K562 (cell line): ENCODE data around the gene KCTD15. TPM values are rescaled to one million over a fixed set of nuclear protein-coding genes. Genes with fewer than 3 reads are reported as not detected.

Experiments
- AFF4 ChIP-seq: sonication (generic); formaldehyde crosslinking; IDR thresholded peaks from 2 replicates; pipeline ENCODE4 v1.8.0; 2023; ENCODE audit warnings: mild to moderate bottlenecking, missing genetic modification reagents
- CHD4 ChIP-seq: fragments of 200-600 bp; sonication (generic); IDR thresholded peaks from 3 replicates; pipeline ENCODE4 v1.6.1; 2012; ENCODE audit warnings: low read depth, mild to moderate bottlenecking, mixed read lengths, low read length, inconsistent platforms; ENCODE audit not compliant: insufficient read depth, insufficient replicate concordance, poor library complexity, severe bottlenecking
- FIP1L1 ChIP-seq: fragments of 200-400 bp; formaldehyde crosslinking; IDR thresholded peaks from 2 replicates; pipeline ENCODE4 v1.6.1; 2018; ENCODE audit warnings: mild to moderate bottlenecking, low read depth, low read length; ENCODE audit not compliant: poor library complexity, severe bottlenecking
- FOXA1 ChIP-seq: fragments of 450-650 bp; IDR thresholded peaks from 2 replicates; pipeline ENCODE4 v1.6.1; 2016; ENCODE audit warnings: mild to moderate bottlenecking, borderline replicate concordance
- JUND ChIP-seq, 2 experiments: IDR thresholded peaks; 2 replicates in 1 of 2; 3 replicates in 1 of 2; pipeline ENCODE4 v1.6.1; 2011; ENCODE audit warnings: borderline replicate concordance in 2 of 2, low read depth in 2 of 2, low read length in 2 of 2, improper control_type of control experiment in 1 of 2, missing biosample characterization in 1 of 2, missing genetic modification characterization in 1 of 2, missing genetic modification reagents in 1 of 2
- KAT2B ChIP-seq: IDR thresholded peaks from one replicate; pipeline ENCODE4 v1.6.1; 2012; ENCODE audit warnings: low read depth, mild to moderate bottlenecking, control low read depth, inconsistent platforms, low read length, moderate library complexity
- KHSRP ChIP-seq: fragments of 450-650 bp; IDR thresholded peaks from 2 replicates; pipeline ENCODE4 v1.6.1; 2017
- MAFK ChIP-seq: IDR thresholded peaks from 2 replicates; pipeline ENCODE4 v1.6.1; 2011; ENCODE audit warnings: low read length, improper control_type of control experiment
- MED1 ChIP-seq: sonication (generic); formaldehyde crosslinking; IDR thresholded peaks from 2 replicates; pipeline ENCODE4 v1.8.1; 2023; ENCODE audit warnings: missing genetic modification reagents, borderline replicate concordance
- PCBP1 ChIP-seq: fragments of 200-400 bp; formaldehyde crosslinking; IDR thresholded peaks from 2 replicates; pipeline ENCODE4 v1.6.1; 2018; ENCODE audit warnings: mild to moderate bottlenecking, low read depth, low read length; ENCODE audit not compliant: poor library complexity, severe bottlenecking
- RUNX1 ChIP-seq: sonication (generic); IDR thresholded peaks from 2 replicates; pipeline ENCODE4 v1.6.1; 2016; ENCODE audit warnings: antibody characterized with exemption, low read depth
- SLC30A9 ChIP-seq: fragments of 250-450 bp; sonication (Bioruptor Pico); IDR thresholded peaks from 2 replicates; pipeline ENCODE4 v1.8.0; 2022; ENCODE audit warnings: mild to moderate bottlenecking, moderate library complexity
- SOX6 ChIP-seq: fragments of 450-650 bp; IDR thresholded peaks from 2 replicates; pipeline ENCODE4 v1.6.1; 2014; ENCODE audit warnings: mild to moderate bottlenecking
- ZKSCAN3 ChIP-seq: fragments of 250-450 bp; sonication (Bioruptor Pico); IDR thresholded peaks from 2 replicates; pipeline ENCODE4 v1.4.0; 2020
- ZNF444 ChIP-seq: fragments of 250-450 bp; sonication (Bioruptor Pico); IDR thresholded peaks from 2 replicates; pipeline ENCODE4 v1.4.0; 2020; ENCODE audit warnings: mild to moderate bottlenecking, moderate library complexity
- ZNF592 ChIP-seq: fragments of 450-650 bp; IDR thresholded peaks from 2 replicates; pipeline ENCODE4 v1.6.1; 2017; ENCODE audit warnings: antibody characterized with exemption, mild to moderate bottlenecking
- polyA plus RNA-seq, 8 experiments: library from polyadenylated mRNA; depleted of rRNA in 4 of 8; stranded (reverse) in 5 of 8; unstranded in 3 of 8; fragments of >200 nt; fragmentation: Nextera tagmentation in 2 of 8; fragmentation: Illumina TruSeq in 1 of 8; extraction: Ambion mirVana in 2 of 8; extraction: Trizol in 1 of 8; gene quantifications; 2 replicates each; pipeline versions ENCODE4 v1.2.1 to v1.2.3, GENCODE V29; 2011 to 2014; ENCODE audit warnings: inconsistent platforms in 1 of 8, missing spikeins in 1 of 8
- total RNA-seq, 7 experiments: library from RNA; depleted of rRNA in 6 of 7; stranded (reverse); fragments of >200 nt in 6 of 7; fragmentation: Illumina TruSeq in 2 of 7; extraction: Trizol in 2 of 7; gene quantifications; 2 replicates each; pipeline versions ENCODE4 v1.2.1 to v1.2.3, GENCODE V29; 2011 to 2021; ENCODE audit warnings: low replicate concordance in 1 of 7
- TF ChIP-seq, protein P1 (sequence below), 2 experiments: fragments of 200-800 bp in 1 of 2; sonication (Bioruptor generic) in 1 of 2; sonication (generic) in 1 of 2; formaldehyde crosslinking in 1 of 2; IDR thresholded peaks in 1 of 2; conservative IDR thresholded peaks in 1 of 2; 2 replicates each; pipeline versions ENCODE4 v1.5.0 to v1.6.1; 2016 to 2020; ENCODE audit warnings: missing compliant biosample characterization in 1 of 2, missing genetic modification characterization in 1 of 2, missing genetic modification reagents in 1 of 2

Gene KCTD15
- total and polyA plus RNA-seq, 9 of the 15 experiments (the other 6 are each of a cell fraction or from before 2014, with no cell fraction given), result 1.7 to 49.0 (median 11.8) TPM

DNA sequence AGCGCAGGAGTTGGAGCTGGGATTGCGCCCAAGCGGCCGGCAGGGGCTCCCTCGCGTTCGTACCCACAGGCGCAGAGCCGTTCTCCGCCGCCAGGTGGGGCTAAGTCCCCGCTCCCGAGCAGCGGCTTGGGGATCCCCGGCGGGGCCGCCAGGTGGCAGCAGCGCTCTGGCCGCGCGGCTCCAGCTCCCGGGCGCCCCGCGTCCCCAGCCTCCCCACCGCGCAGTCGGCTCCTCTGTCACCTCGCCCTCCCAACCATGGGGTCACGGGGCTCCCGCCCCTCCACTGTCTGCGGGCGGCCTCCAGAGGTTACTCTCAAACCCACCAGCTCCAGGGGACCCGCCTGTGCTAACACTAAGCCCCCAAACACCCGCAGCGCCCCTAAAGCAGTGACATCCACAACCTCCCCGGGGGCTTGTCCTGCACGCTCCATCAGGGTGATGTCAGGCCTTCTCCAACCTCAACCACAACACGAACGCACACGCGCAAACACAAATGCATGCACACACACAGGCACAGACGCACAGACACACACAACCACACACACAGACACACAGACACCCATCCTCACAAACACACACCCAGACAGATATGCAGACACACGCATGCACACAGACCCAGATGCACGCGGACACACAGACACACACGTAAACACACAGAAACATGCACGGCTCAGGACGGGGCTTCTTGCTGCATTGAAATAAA is 18.4 kb upstream of the KCTD15 start (continued):
- TF ChIP-seq KAT2B, result no peak
- no peak for TF ChIP-seq MED1 (CRISPR knock-in tag)
- TF ChIP-seq CHD4, result no peak
- 0 out of 2 replicates have a peak, but pooled peaks have one; percentile 43 for TF ChIP-seq AFF4 (CRISPR knock-in tag)
- no peak for TF ChIP-seq ZKSCAN3
- TF ChIP-seq MAFK, result no peak
- TF ChIP-seq SLC30A9 (CRISPR knock-in tag), result no peak
- no peak for TF ChIP-seq KHSRP
- peak; percentile 92 for TF ChIP-seq FIP1L1
- TF ChIP-seq ZNF444 (CRISPR knock-in tag), result no peak
- TF ChIP-seq FOXA1, result no peak
- TF ChIP-seq PCBP1, result no peak
- TF ChIP-seq, protein P1, sequence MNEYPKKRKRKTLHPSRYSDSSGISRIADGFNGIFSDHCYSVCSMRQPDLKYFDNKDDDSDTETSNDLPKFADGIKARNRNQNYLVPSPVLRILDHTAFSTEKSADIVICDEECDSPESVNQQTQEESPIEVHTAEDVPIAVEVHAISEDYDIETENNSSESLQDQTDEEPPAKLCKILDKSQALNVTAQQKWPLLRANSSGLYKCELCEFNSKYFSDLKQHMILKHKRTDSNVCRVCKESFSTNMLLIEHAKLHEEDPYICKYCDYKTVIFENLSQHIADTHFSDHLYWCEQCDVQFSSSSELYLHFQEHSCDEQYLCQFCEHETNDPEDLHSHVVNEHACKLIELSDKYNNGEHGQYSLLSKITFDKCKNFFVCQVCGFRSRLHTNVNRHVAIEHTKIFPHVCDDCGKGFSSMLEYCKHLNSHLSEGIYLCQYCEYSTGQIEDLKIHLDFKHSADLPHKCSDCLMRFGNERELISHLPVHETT (CRISPR knock-in tag; conservative IDR thresholded peaks at IDR 0.05 in 1 of 2, IDR thresholded peaks at IDR 0.05 in 1 of 2), result no peak
- TF ChIP-seq JUND (IDR thresholded peaks at IDR 0.05; ENCODE audit: borderline replicate concordance, low read depth, low read length), result peak; percentile 46
- no peak; the same call in 2 of the 3 replicates for TF ChIP-seq JUND (tag; IDR thresholded peaks at IDR 0.05; ENCODE audit: borderline replicate concordance, low read depth, low read length)
- TF ChIP-seq RUNX1, result peak; percentile 29; the same call in 1 of the 2 replicates
- peak; percentile 83 for TF ChIP-seq ZNF592
- TF ChIP-seq SOX6, result 0 out of 2 replicates have a peak, but pooled peaks have one; percentile 40
